G401 (cell line): ENCODE measurements around the gene TNFRSF4. TPM values are rescaled to one million over a fixed set of nuclear protein-coding genes. Genes with fewer than 3 reads are reported as not detected.

ENCODE experiments used
- DNase-seq: peaks from one replicate; pipeline ENCODE4 v3.0.0-alpha.2; 2015; ENCODE audit warnings: low spot score
- in situ Hi-C: cut with HindIII; loops from 2 replicates; pipeline ENCODE4 v1.10.0; 2016; ENCODE audit warnings: low sequenced_read_pairs, mixed read lengths
- total RNA-seq: library from RNA; depleted of rRNA; stranded (reverse); fragments of >200 nt; shearing (Covaris generic); gene quantifications from 2 replicates; pipeline ENCODE4 v1.2.3, GENCODE V29; 2014

Gene TNFRSF4
- total RNA-seq, 1 experiment from 2014 or later = not detected

DNA sequence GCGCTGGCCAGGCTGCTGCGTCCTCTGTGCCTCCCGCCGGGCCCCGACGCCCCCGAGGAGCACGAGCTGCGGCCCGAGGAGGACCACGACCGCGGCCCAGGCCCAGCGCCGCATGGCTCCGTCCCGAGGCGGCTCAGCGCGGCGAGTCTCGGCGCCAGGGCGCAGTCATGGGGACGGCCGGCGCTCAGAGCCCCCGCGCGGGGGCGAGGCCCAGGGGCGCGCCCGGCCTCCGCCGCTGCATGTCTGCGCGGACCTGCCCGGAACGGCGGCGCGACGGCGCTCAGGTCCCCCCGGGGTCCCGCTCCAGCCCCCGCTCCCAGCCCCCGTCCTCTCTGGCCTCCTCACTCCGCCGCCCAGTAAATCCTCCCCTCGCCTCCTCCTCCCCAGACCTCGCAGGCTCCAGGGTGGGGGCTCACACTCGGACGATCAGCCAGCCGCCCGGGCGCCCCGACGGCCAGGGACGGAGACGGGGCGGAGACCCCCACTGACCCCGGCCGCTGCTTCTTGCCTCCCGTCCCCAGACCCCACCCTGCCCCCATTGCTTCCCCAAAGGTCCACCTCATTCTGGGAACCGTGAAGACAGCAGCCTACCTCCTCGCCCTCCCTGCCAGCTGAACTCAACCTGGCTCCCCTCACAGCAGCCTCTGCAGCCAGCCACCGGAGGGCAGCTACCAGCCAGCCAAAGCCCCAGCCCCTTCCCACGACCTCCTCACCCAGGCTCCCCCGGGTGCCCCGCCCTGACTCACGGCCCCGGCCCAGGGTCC, 32.8 kb upstream of the TNFRSF4 start, which contains the start of gene C1QTNF12:
Gene C1QTNF12 (minus strand): TSS at position 146 of the 764 bp plus-strand sequence. CDS start 32 bp downstream, at position 114.
- in situ Hi-C loops = no loop called here

DNA sequence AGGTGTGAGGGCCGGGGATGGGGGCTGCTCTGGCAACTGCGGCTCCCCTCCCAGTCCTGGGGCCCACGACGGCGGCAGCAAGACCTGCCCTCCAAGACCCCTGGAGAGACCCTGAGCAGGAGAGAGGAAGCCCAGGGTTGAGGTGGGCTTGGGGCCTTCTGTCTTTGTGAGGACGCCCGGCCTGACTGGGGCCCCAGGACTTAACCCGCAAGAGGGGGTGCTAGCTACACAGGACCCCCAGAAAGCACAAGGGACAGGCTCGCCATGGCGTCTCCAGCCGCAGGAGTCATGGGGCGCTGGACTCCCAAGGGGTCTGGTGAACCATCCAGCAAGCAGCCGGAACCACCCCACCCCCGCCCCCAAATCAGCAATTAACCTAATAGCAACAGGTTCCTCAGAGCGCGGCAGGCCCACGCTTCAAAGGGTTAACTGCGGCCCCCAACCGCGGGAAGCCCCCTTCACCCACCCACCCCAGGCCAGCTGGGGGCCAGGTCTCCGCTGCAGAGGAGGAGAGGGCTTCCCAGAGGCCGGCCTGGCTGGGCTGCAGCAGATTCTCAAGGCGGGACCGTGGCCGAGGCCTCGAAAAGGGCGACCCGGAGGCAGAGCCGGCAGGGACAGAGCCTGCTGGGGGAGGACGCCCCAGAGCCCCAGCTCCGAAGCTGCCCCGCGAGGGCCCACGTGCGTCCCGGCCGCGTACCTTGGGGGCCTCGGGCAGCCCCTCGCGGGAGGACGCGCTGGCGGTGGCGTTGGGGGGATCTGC, 32.0 kb upstream of the TNFRSF4 start:
- in situ Hi-C loops = no loop called here
- DNase-seq = no peak

More for the DNA sequence above, 32.8 kb upstream of the TNFRSF4 start, which contains the start of gene C1QTNF12:
- DNase-seq = no peak

DNA sequence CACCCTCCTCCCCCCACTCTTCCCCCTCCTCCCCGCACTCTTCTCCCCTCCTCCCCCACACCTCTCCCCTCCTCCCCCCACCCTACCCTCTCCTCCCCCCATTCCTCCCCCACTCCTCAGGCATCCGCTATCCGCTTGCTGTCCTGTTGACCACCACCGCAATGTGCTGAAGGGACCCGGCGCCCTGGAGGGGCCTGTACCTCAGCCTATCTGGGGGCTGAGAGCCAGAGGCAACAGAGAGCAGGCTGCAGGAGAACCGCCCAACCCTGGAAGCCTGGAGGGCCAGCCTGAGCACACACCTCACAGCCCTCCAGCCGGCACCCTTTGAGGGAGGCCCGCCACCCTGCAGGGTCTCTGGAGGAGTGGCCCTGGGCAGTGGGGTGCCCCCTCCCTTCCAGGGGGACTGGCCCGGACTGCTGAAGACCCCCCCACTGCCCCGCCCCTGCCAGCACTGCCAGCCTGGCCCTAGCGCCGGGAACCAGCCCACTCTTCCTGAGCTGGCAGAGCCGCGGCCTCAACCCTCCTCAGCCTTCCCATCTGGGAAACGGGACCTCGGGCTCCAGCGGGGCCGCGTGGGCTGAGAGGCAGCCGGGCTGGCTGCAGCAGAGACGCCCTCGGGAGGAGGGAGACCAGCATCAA, 31.3 kb upstream of the TNFRSF4 start:
- no peak for DNase-seq
- in situ Hi-C loops = no loop called here

DNA sequence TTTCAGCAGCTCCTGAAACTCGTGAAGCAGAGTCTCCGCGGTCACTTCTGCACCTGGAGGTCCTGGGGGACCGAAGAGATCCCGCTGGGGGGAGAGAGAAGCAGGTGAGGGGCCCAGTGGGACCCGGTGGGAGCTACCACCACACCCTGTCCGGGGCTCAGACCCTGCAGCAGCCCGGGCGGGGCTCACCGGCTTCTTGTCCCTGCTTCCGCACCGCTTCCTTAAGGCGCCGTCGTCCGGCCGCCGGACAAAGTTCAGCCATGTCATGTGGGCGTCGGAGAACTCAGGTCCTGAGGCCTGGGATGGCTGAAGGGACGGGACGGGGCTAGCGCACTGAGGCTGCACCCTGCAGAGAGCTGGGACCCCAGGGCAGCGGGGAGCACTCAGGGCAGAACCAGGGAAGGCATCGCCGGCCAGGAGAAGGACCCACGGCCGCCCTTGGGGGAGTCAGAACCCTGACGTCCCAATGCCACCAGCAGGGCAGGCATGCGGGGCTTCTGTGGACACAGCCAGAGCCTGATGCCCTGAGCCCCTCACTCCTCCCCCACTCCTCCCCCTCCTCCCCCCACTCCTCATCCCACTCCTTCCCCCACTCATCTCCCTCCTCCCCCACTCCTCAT, 30.3 kb upstream of the TNFRSF4 start:
- in situ Hi-C loops = no loop called here
- DNase-seq = no peak

DNA sequence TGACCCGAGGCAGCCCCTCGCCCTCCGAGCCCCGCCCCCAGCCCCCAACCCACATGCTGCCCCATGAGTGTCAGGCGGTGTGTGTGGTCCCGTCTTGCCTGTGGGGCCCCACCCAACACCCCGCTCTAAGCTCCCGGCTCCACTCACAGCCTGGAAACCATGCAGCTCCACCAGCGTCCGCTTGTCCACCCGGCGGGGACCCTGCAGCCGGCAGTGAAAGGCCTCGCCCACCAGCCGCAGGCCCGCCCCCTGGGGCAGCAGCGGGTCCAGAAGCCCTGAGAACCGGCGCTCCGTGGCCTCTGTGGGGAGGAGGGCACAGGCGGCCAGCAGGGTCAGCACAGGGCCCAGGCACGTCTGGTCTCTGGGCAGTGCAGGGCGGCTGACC, 29.8 kb upstream of the TNFRSF4 start:
- no peak for DNase-seq
- in situ Hi-C loops = no loop called here

DNA sequence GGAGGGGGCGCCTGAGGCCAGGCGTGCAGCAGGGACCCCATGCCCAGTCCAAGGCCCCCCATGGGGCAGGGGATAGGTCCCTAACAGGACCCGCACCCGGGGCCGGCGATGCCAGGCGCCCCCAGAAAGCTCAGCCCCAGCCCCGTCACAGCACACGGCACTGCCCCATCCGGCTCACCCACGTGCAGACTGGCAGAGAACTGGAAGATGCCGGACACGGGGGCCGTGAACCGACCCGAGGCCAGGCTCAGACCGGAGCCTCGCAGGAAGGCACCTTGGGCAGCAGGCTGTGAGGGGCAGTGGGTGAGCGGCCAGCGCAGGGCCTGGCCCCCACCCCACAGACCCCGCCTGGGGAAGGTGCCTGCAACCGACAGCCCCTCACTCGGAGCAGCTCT, 29.3 kb upstream of the TNFRSF4 start:
- in situ Hi-C loops = no loop called here
- no peak for DNase-seq

DNA sequence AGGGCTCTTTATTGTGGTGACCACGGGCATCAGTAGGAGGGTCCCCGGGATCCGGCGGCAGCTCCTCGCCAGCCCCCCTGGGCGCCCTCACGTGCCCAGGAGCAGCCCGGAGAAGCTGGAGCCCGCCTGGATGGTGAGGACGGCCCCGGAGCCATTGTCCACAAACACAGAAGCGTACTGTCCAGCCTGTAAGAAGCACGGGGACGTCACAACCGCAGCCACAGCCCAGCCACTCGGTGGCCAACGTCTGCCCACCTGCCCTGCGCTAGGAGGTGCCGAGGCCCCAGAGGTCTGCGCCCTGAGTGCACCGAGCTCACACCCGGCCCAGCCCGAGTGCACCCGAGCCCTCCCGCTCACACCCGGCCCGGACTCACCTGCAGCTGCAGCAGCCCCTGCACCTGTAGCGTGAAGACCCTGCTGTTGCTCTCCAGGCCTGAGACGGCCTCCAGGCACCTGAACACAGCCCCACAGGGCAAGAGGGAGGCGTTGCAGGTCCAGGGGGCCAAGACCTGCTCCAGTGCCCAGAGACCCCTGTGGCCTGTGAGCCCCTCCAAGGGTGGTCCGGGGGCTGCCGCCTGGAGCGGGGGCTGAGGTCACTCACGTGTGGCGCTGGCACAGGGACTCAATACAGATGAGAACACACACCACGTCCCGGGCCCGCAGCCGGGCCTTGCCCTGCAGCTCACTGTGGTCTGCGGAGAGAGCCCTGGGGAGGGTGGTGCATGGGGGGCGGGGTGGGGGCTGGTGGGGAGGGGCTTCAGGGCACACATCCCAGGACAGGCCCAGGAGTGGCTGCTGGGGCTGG, 28.7 kb upstream of the TNFRSF4 start:
- in situ Hi-C loops = no loop called here
- no peak for DNase-seq

DNA sequence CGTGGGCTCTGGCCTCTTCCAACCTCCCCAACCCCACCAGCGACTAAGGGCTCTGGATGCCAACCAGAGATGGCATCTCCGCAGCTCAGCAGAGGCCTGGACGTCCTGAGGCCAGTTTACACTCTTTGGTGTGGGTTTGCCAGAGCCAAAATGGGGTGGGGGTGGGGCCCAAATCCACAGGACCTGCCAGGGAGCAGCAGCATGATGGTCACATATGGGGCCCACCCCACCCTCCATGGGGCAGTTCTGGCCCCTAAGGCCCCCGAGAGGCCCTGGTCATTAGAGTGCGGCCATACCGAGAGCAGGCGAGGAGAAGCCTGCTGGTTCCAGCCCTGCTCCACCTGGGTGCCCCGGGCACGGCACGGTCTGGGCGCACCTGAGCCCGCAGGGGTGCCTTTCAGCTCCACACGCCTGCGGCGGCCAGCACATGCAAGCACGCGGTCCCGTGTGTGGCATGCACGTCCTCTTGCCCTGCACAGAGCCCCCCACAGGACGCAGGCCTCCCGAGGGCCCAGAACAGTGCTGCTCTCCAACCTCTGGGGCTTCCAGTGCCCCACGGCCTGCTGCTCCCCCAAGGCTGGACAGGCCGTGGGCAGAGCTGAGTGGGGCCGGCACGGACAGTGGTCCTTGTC, 27.8 kb upstream of the TNFRSF4 start:
- in situ Hi-C loops = no loop called here
- DNase-seq = no peak

DNA sequence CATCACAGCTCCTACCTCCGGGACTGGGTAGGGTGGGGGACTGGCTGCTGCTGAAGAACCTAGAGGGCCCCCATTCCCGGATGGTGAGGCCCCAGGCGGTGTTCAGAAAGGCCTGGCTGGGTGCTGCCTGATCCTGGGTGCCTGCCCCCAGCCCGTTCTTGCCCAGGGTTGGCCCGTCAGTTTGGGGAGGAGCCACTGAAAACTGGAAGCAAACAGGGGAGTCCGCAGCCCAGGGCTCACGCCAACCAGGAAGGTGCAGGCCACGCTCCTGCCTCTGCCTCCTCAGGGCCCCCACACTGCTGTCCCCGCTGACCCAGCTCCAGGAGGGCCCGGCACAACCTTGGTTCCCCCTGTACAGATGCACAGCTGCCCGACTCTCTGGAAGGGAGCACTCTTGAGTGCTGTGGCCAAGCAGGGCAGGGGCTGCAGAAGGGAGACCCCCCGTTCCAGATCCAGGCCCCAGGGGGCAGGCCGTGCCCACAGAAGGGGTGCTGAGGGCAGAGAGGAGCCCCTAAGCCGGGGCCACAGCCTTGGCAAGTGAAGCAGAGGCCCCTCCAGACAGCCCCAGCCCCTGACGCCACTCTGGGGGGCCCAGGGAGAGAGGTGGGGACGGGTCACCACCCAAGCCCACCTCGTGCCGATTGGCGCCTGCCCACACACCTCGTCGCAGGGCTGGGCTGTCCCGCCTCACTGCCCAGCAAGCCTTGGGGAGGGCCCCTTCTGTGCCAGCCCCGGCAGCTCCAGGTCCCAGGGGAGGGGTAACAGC, 27.1 kb upstream of the TNFRSF4 start:
- in situ Hi-C loops = no loop called here
- no peak for DNase-seq

DNA sequence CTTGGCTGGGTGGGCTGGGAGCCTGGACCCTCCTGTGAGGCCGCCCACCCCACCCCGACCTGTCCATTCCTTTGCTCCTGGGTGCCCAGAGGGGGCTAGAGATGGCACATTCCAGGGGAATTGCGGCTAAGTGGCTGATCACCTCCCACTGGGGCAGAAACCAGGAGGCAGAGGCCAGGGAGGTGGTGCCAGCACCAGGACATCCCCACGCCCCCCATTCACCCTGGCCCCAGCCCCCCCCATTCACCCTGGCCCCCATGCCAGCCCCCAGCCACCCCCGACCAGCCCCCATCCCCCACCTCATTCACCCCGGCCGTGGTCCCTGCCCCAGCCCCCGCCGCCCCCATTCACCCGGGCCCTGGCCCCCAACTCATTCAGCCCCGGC, 26.4 kb upstream of the TNFRSF4 start:
- DNase-seq = no peak
- in situ Hi-C loops = no loop called here

DNA sequence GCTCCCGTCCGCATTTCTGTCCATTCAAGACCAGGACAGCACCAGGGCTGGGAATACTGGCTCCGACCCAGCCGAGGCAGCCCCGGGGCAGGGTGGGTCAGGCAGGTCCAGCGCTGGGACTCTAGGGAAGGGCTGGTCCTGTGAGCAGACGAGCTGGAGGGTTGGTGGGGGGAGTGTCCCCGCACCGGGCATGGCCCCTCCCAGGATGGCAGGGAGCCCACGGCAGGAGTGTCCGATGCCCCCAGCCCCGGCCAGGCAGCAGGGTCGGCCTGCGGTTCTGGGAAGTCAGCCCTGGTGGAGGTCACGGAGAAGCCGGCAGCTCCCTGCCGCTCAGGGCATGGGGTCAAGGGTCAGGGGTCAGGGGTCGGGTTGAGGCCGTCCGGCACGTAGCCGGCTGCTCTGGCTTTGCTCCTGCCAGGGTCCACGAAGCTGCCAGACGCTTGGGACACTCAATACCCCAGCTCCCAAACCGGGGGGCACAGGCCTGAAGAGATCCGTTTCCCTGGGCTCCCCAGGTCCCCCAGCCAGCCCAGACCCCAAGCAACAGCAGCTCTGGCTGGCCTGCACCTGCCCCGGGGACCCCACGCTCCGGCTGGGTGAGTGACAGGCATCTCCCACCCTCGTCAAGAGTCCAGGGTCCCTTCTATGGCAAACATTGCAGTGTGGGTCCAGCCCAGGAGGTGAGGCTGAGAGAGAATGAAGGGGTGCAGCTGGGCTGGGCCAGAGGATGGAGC, 25.8 kb upstream of the TNFRSF4 start:
- DNase-seq = no peak
- in situ Hi-C loops = no loop called here

DNA sequence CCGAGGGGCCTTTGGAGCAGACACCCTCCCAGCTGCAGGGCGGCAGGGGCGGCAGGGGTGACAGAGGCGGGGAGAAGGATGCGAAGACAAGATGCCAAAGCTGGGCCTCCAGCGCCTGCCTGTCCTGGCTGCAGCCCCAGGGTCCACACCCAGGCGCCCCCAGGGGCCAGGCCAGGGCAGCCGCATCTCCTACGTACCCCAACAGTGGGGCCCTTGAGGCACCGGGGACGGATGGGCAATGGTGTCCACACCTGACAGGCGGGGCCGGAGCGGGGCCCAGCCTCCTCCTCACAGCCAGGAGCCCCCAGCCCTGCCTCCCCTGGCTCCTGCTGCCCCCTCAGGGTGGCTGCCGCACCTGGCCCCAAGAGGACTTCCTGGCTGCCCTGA, 25.3 kb upstream of the TNFRSF4 start:
- in situ Hi-C loops = no loop called here
- no peak for DNase-seq

DNA sequence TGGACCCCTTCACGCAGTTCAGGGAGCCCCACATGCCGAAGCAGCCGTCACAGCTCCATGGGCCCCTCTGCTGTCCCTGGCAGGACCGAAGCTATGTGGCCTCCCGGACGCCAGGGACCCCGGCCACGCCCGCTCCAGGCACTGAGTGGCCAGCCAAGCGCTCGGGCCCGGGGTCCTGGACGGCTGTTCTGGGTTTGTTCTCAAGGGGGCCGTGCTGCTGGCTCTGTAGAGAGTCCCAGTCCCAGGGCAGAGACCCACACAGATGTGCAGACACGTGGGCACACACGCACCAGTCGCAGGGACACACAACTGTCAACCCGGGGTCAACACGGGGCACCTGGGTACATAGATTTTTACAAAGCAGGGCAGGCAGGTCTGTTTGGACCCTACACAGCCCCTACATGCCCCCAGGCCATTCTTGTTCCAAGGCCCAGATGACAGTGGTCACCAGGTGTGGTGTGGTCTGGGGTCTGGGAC, 24.8 kb upstream of the TNFRSF4 start:
- in situ Hi-C loops = no loop called here
- DNase-seq = no peak

DNA sequence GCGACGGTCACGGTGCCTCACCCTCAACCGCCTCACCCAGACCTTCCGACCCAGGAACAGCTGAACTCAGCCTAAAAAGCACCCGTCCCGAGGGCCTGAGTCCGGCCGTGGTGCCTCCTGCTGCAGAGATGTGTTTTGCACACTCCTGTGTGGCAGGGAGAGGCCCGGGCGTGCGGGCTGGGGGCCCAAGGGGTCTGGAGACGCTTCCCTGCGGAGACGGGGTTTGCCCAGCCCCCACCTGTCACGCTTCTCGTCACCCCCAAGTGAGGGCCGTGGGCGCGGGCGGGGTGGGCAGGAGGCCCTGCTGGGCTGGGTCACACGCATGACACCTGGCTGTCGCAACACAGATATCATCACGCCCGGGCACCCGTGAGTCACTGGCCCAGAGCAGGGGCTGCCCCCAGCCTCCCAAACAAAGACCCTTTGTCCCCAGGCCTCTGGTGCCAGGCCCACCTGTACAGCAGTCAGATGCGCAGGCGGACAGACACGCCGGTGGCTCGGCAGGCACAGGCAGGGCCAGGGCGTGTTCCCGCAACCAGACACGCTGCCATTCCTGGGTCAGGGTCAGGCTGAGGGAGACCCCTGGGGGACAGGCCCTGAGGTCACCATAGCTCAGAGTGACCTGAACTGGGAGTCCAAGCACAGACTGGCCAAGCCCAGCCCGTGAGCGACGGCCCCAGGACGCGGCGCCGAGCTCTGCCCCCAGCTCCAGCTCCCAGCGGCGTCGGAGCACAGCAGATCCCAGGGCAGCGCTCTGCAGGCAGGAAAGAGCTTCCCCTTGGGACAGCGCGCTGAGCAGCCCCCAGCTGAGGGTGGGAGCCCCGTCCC, 24.1 kb upstream of the TNFRSF4 start:
- DNase-seq = no peak
- in situ Hi-C loops = no loop called here

DNA sequence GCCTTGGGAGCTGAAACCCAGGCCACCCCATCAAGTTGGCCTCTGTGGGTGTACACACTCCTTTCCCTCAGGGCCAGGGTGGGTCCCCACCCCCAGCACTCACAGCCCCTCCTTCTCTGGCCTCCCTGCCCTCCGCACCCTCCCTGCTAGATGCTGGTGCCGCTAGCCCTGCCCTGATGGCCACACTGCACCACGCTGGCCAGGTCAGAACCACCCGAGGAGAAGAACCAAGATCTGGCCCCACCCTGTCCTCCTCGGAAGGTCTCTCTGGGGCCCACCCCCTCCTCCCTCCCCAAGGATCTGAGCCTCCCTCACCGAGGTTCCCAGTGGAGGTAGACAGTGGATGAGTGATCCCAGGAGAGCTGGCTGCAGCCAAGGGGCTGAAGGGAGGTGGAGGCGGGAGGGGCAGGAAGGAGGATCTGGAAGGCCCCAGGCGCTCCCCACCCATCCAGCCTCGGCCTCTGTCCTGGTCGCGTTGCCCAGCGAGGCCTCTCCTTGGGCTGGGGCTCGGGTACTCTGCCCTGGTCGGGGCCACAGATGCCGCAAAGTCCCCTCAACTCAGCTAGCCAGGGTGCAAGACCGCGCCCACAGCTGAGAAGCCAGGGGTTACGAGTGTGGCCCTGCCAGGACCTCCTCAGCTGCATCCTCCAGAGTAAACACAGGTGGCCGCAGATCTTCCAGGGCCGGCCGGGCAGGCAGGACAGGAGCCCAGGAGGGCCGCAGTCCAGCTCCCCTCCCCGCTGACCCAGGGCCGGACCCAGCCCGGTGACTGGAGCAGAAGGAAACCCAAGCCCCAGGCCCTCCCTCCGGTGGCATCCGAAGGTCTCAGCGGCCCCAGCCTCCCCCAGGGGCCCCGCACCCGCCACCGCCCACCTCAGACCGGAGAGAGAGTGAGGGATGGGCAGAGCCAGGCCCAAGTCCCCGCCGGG, 23.3 kb upstream of the TNFRSF4 start:
- no peak for DNase-seq
- in situ Hi-C loops = no loop called here
